Fibroblast of pulmonary artery (primary cell): ENCODE results near the gene HDAC9.

Experiments used
- DNase-seq: peaks from one replicate; pipeline ENCODE4 v3.0.0-alpha.2; 2010; ENCODE audit warnings: low read depth
- H3K4me3 ChIP-seq: replicated peaks from 2 replicates; pipeline ENCODE4 v1.5.1; 2011; ENCODE audit warnings: low read depth, mild to moderate bottlenecking, control low read depth, low read length, moderate library complexity
- CTCF ChIP-seq: IDR thresholded peaks from 2 replicates; pipeline ENCODE4 v1.5.1; 2011; ENCODE audit warnings: mild to moderate bottlenecking, control low read depth, low read length, inconsistent platforms; ENCODE audit errors: missing control alignments

Gene HDAC9

DNA sequence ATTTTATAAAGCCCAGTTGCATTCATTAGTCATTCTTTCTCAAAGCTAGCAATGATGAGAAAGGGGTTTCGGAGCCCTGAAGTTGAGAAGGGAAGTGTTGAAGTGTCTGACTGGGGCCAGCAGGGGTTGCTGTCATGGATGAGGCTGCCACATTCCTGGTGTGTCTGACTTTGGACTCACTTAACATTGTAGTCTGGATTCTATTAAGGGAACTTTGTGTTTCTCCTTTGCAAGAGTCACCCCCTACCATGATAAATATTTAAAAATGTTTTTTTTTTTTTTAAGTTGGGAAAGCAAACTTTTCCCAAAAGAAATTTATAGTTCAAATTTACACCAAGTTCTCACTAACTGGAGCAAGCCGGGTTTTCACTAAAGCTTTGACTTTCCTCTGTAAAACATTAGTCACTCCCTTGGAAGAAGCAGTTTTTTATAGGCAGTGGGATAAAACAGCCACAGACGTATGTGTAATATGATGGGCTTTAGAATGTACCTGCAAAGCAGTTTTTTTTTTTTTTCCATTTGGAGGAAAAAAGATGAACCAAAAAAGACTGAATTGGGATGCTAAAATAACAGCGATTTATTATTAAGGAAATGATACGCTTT, 378.3 kb downstream of the HDAC9 start:
- peak; percentile 40 for TF ChIP-seq CTCF
- DNase-seq, result peak; percentile 37

DNA sequence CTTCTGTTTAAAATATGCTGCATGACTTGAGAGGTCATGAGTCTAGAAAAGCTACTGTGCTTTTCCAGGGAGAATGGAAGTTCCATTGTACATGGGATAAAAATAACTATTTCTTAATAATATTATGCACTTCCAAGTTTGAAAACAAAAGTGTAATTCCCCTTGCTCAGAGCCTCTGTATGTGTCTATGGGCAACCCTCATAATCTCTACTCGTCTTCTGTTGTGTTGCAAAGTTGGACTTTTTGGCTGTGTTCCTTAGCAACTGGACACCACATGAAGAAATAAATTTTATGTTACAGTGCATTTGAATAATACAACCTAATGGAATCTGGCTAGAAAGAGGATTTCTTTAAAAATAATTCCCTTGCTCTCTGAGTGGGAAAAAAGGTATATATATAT, 379.3 kb downstream of the HDAC9 start:
- DNase-seq, result peak; percentile 71
- no peak for TF ChIP-seq CTCF
- H3K4me3 ChIP-seq, result no peak overlapping the region

More for the DNA sequence above, 378.3 kb downstream of the HDAC9 start:
- H3K4me3 ChIP-seq, result no peak overlapping the region

- no peak for TF ChIP-seq CTCF
- no peak overlapping the region for H3K4me3 ChIP-seq
- no peak for DNase-seq
Measured at GRCh38 chr7:18877874-18878273, 382.3 kb downstream of the HDAC9 start.

DNA sequence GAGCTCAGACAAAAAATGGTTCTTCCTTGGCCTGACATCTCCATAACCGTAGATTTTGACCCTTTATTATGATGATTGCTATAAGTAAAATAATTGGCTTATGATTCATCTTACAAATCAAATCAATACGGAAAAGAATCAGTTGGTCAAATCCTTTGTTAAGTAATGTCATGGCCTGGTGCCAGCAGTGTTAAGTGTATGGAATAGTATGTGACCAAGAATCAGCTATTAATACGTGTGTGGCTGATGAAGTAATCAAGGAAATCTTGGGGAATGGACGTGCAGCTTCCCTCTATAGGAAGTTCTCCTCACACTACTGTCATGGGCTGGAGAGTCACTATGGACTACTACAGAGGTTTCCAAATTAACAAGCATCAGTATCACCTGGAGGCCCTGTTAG, 391.3 kb downstream of the HDAC9 start:
- H3K4me3 ChIP-seq, result no peak overlapping the region
- no peak for DNase-seq
- TF ChIP-seq CTCF, result no peak

DNA sequence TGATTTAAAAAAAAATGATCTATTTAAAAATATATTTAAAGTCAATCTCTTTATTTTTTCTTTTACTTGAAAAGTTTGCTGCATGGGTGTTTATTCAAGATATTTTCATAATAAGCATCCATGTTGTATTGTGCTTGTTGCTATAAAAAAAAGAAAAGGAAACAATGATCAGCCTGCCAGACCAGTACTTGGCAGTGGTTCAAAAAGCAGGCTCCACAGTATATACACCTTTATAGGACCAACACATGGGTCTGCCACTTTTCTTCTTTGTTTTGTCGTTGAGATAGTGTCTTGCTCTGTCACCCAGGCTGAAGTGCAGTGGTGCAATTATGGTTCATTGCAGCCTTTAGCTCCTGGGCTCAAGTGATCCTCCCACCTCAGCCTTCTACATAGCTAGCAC, 393.9 kb downstream of the HDAC9 start:
- no peak for TF ChIP-seq CTCF
- no peak overlapping the region for H3K4me3 ChIP-seq
- DNase-seq, result no peak

DNA sequence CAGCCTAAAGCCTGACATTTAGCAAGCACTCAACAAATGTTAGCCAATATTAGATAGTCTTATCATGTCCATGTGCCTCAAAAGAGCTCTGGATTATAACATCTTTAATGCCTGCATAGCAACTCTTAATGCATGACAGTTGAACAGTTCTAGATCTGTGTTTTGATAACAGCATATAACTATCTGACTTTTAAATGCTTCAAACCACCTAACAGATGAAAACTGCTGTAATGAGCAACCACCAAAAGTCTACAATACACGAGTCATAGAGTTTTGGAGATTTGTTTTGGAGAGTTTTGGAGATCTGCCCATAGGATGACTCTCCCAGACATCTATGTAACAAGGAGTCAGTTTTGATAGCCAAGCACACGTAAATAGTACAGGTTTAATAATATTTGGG, 394.6 kb downstream of the HDAC9 start:
- TF ChIP-seq CTCF, result no peak
- no peak overlapping the region for H3K4me3 ChIP-seq

DNA sequence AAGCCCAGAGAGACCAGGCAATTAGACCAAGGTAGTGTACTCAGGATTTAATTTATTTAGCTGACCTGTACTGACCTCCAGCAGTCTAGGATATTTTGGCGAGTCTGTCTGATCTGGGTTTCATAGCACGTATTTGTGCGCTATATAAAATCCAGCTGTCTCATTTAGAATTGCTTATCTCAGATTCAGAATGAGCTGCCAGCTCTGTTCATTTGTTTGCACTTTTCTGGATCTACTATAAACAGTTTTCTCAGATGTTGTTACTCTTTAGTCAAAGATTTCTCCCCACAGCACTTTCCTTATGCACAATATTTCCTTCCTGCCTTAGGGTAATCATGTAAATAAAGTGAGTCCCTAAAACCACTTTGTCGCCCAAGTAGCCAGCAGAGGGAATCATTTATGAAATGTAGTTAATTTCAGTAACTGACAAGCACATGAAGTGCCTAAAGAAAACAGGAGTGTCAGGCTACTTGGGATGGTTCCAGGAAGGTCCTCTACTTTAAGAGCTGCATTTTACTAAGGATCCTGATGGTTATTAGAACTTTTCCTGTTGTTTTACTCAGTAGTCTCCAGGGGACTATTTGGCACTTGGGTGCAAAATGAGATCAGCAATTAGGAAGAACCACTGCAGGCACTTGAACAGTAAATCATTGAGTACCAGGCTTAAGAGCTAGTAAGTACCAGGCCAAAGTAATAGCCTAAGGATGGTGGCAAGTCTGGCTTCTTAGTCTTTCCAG, 395.5 kb downstream of the HDAC9 start:
- H3K4me3 ChIP-seq, result no peak overlapping the region
- no peak for TF ChIP-seq CTCF
- DNase-seq, result no peak

More for the DNA sequence above, 394.6 kb downstream of the HDAC9 start:
- peak; percentile 45 for DNase-seq
